GM13977 (cell line): ENCODE measurements around the gene ODF4.
"Not testable (repeated sequence)": the region's sequence is repeated elsewhere in the genome, so short reads cannot be mapped to it uniquely, and the experiment has no call there.

Experiments used
- DNase-seq: peaks from one replicate; pipeline ENCODE4 v3.0.0; 2012; ENCODE audit warnings: low spot score
- in situ Hi-C: fragments of 300-500 bp; cut with MboI; formaldehyde crosslinking; loops from one replicate; pipeline ENCODE4 v1.12.0; 2022; ENCODE audit warnings: low sequenced_read_pairs, low pct_unique_long_range_greater_than_20kb, mixed read lengths, inconsistent platforms; ENCODE audit not compliant: unreplicated experiment
- TF ChIP-seq, protein P1 (sequence below): IDR thresholded peaks from 2 replicates; pipeline ENCODE4 v1.5.1; 2012; ENCODE audit warnings: mild to moderate bottlenecking, control low read depth; ENCODE audit not compliant: insufficient read depth; ENCODE audit errors: extremely low read depth, missing control alignments

Gene ODF4

DNA sequence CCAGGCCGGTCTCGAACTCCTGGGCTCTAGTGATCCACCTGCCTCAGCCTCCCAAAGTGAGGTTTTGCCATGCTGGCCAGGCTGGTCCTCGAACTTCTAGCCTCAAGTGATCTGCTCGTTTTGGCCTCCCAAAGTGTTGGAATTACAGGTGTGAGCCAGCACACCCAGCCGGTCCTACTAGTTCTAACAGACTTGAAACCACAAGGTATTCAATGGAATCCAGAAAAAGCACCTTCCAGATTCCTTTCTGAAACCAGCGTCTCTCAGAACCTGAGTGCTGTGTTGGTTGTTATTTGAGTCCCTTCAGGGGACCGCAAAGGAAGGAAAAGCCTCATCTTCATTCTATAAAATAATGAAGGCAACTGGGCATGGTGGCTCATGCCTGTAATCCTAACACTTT, 32.8 kb downstream of the ODF4 start:
- DNase-seq, result no peak
- TF ChIP-seq, protein P1, sequence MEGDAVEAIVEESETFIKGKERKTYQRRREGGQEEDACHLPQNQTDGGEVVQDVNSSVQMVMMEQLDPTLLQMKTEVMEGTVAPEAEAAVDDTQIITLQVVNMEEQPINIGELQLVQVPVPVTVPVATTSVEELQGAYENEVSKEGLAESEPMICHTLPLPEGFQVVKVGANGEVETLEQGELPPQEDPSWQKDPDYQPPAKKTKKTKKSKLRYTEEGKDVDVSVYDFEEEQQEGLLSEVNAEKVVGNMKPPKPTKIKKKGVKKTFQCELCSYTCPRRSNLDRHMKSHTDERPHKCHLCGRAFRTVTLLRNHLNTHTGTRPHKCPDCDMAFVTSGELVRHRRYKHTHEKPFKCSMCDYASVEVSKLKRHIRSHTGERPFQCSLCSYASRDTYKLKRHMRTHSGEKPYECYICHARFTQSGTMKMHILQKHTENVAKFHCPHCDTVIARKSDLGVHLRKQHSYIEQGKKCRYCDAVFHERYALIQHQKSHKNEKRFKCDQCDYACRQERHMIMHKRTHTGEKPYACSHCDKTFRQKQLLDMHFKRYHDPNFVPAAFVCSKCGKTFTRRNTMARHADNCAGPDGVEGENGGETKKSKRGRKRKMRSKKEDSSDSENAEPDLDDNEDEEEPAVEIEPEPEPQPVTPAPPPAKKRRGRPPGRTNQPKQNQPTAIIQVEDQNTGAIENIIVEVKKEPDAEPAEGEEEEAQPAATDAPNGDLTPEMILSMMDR, result no peak
- in situ Hi-C loops, result no loop called here

DNA sequence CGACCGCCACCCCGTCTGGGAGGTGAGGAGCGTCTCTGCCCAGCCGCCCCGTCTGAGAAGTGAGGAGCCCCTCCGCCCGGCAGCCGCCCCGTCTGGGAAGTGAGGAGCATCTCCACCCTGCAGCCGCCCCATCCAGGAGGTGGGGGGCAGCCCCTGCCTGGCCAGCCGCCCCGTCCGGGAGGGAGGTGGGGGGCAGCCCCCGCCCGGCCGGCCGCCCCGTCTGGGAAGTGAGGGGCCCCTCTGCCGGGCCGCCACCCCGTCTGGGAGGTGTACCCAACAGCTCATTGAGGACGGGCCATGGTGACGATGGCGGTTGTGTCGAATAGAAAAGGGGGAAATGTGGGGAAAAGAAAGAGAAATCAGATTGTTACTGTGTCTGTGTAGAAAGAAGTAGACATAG, 34.2 kb downstream of the ODF4 start:
- in situ Hi-C loops, DNase-seq: not testable (repeated sequence)

GRCh38 chr17:8375738-8376259, 36.2 kb downstream of the ODF4 start:
- in situ Hi-C loops, result no loop called here
- TF ChIP-seq, protein P1, result no peak
- peak; percentile 46 for DNase-seq

GRCh38 chr17:8376271-8377067, 36.8 kb downstream of the ODF4 start, which contains the start of gene KRABD2:
TSS of gene KRABD2 (minus strand) at chr17:8376704.
- DNase-seq, result peak; percentile 96
- in situ Hi-C loops, result no loop called here
- TF ChIP-seq, protein P1, result peak; percentile 66

DNA sequence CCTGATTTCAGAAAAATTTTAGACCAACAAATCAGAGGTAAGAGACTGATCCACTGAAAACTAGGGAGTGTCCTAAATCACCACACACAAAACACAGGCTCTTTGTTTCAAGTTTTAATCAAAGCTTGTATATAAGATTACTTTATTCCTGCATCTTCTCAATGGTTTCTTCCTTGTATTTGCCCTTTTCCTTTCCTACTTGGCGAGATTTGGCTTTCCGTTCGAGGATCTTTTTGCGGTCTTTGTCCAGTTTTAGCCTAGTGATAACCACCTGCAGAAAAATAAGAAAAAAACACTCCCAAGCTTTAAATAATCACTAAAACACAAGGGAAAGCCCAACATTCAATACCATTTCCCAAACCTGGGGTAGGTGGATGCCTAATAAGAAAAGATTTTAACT, 37.8 kb downstream of the ODF4 start:
- DNase-seq, result no peak
- in situ Hi-C loops, result no loop called here
- TF ChIP-seq, protein P1, result no peak

DNA sequence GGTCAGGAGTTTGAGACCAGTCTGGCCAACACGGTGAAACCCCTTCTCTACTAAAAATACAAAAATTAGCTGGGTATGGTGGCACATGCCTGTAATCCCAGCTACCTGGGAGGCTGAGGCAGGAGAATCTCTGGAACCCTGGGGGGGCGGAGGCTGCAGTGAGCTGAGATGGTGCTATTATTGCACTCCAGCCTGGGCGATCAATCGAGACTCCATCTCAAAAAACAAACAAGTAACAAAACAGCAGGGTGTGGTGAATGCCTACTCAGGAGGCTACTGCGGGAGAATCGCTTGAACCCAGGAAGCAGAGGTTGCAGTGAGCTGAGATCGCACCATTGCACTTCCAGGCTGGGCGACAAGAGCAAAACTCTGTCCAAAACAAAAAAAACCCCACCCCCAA, 38.5 kb downstream of the ODF4 start:
- in situ Hi-C loops, DNase-seq: not testable (repeated sequence)

GRCh38 chr17:8380049-8380448, 40.4 kb downstream of the ODF4 start:
- in situ Hi-C loops, result no loop called here
- no peak for DNase-seq
- TF ChIP-seq, protein P1, result no peak
